OCI-LY7 (cell line): ENCODE measurements around the gene NCOA5. TPM values are rescaled to one million over a fixed set of nuclear protein-coding genes. Genes with fewer than 3 reads are reported as not detected.
"Not testable (repeated sequence)": the region's sequence is repeated elsewhere in the genome, so short reads cannot be mapped to it uniquely, and the experiment has no call there.

Experiments used
- BruUV-seq: library from RNA; stranded (reverse); fragments of 400-500 nt; replicated peaks from 2 replicates; lab custom pipeline; 2021; lab: Mats Ljungman, UMichigan
- CTCF ChIA-PET: fragments of 300-600 bp; sonication (Branson Sonifier 250); formaldehyde crosslinking; loops from one replicate; lab custom pipeline; 2022; ENCODE audit warnings: antibody characterized with exemption; ENCODE audit not compliant: unreplicated experiment; lab: Charles Lee
- POLR2A ChIA-PET: fragments of 300-600 bp; sonication (Branson Sonifier 250); formaldehyde crosslinking; loops from one replicate; lab custom pipeline; 2022; ENCODE audit warnings: antibody characterized with exemption; lab: Charles Lee
- DNase-seq: peaks from one replicate; pipeline ENCODE4 v3.0.0-alpha.2; 2015; ENCODE audit warnings: low spot score
- H2AFZ ChIP-seq: fragments of 200-600 bp; sonication (generic), shearing (Covaris generic); 2 replicates; pipeline ENCODE4 v1.6.1; 2014; ENCODE audit warnings: mild to moderate bottlenecking, antibody characterized with exemption, low read length, moderate library complexity
- H3K27ac ChIP-seq: fragments of 200-600 bp; sonication (generic); 2 replicates; pipeline ENCODE4 v1.5.1; 2014; ENCODE audit warnings: mixed run types, low read depth, mild to moderate bottlenecking, moderate library complexity, low read length, inconsistent platforms; ENCODE audit not compliant: poor library complexity, severe bottlenecking
- H3K36me3 ChIP-seq: fragments of 200-600 bp; sonication (generic); 2 replicates; pipeline ENCODE4 v1.6.1; 2014; ENCODE audit warnings: mild to moderate bottlenecking, antibody characterized with exemption, low read length, moderate library complexity, mixed read lengths; ENCODE audit not compliant: insufficient read depth
- H3K4me1 ChIP-seq: fragments of 200-600 bp; sonication (generic); 2 replicates; pipeline ENCODE4 v1.5.1; 2014; ENCODE audit warnings: mild to moderate bottlenecking, low read length; ENCODE audit not compliant: insufficient read depth, poor library complexity, severe bottlenecking
- H3K4me2 ChIP-seq: fragments of 200-600 bp; sonication (generic); 2 replicates; pipeline ENCODE4 v1.6.1; 2014; ENCODE audit warnings: mild to moderate bottlenecking, low read length
- H3K4me3 ChIP-seq: fragments of 200-600 bp; sonication (generic); 2 replicates; pipeline ENCODE4 v1.5.1; 2014; ENCODE audit warnings: mild to moderate bottlenecking, low read depth, low read length; ENCODE audit not compliant: poor library complexity, severe bottlenecking
- H3K79me2 ChIP-seq: fragments of 200-600 bp; sonication (generic); 2 replicates; pipeline ENCODE4 v1.6.1; 2016; ENCODE audit warnings: low read depth, mild to moderate bottlenecking, low read length, moderate library complexity, mixed read lengths; ENCODE audit not compliant: insufficient read depth
- H3K9me2 ChIP-seq: fragments of 200-600 bp; sonication (generic); 2 replicates; pipeline ENCODE4 v1.6.1; 2016; ENCODE audit warnings: mild to moderate bottlenecking, low read length, mixed read lengths; ENCODE audit not compliant: insufficient read depth
- H3K9me3 ChIP-seq: fragments of 200-600 bp; sonication (generic); 2 replicates; pipeline ENCODE4 v1.6.1; 2014; ENCODE audit warnings: mild to moderate bottlenecking, mixed run types, low read length, mixed read lengths
- H4K20me1 ChIP-seq: fragments of 200-600 bp; sonication (generic); 2 replicates; pipeline ENCODE4 v1.6.1; 2014; ENCODE audit warnings: mild to moderate bottlenecking, antibody characterized with exemption, low read length, moderate library complexity, mixed read lengths; ENCODE audit not compliant: insufficient read depth
- EZH2phosphoT487 ChIP-seq: fragments of 200-600 bp; sonication (generic); IDR thresholded peaks from 2 replicates; pipeline ENCODE4 v1.6.1; 2018; ENCODE audit warnings: low read depth, borderline replicate concordance, mild to moderate bottlenecking, mixed run types, antibody characterized with exemption, low read length, moderate library complexity, mixed read lengths
- intact Hi-C: fragments of 100-400 bp; cut with micrococcal nuclease; formaldehyde crosslinking; loops from one replicate; pipeline ENCODE4 v1.10.0; 2022; ENCODE audit not compliant: unreplicated experiment
- total RNA-seq, 2 experiments: library from RNA; depleted of rRNA in 1 of 2; stranded (reverse); fragments of >200 nt in 1 of 2; shearing (Covaris generic) in 1 of 2; gene quantifications; 2 replicates each; pipeline ENCODE4 v1.2.3, GENCODE V29; 2014 to 2022
- TF ChIP-seq, protein P1 (sequence below): fragments of 200-600 bp; sonication (generic); conservative IDR thresholded peaks from 2 replicates; pipeline ENCODE4 v1.5.1; 2014; ENCODE audit warnings: mild to moderate bottlenecking, antibody characterized with exemption, low read length, moderate library complexity, mixed read lengths

The NCOA5 gene
- total RNA-seq, 2 experiments from 2014 or later, result 23.4 to 33.7 TPM

DNA sequence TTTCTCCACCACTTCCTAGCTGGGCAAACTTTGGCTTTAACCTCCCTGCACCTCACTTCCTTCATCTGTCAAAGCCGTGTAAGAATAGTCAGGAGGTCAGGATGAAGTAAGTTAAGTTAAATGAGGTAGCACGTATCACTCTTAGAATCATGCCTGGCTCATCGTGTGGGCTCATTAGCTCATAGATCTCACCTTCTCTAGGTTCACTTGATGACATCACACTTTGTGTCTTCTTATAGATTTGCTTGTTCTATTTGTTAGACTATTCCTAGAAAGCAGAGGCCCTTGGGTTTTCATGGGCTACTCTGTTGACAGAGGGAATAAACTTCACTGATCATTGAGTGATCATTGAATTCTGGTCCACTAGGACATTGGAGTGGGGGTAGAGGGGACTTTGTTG is 12.2 kb upstream of the NCOA5 start:
- Histone ChIP-seq H3K79me2 (no peaks in the 10 kb centered on the region), H3K4me2 (no peak overlapping the region), H3K4me3 (no peak overlapping the region), H3K9me2 (no peaks in the 10 kb centered on the region), H3K27ac (no peak overlapping the region), H3K36me3 (no peaks in the 10 kb centered on the region), H4K20me1 (no peaks in the 10 kb centered on the region), H2AFZ (no peak overlapping the region), H3K9me3 (no peaks in the 10 kb centered on the region), H3K4me1 (peaks cover 5% of the 10 kb centered on the region)
- intact Hi-C loops, result no loop called here
- no TSS peak for BruUV-seq
- no peak for DNase-seq
- ChIA-PET CTCF (no interaction called here), POLR2A (no interaction called here)
- TF ChIP-seq EZH2phosphoT487, result no peak
- TF ChIP-seq, protein P1, sequence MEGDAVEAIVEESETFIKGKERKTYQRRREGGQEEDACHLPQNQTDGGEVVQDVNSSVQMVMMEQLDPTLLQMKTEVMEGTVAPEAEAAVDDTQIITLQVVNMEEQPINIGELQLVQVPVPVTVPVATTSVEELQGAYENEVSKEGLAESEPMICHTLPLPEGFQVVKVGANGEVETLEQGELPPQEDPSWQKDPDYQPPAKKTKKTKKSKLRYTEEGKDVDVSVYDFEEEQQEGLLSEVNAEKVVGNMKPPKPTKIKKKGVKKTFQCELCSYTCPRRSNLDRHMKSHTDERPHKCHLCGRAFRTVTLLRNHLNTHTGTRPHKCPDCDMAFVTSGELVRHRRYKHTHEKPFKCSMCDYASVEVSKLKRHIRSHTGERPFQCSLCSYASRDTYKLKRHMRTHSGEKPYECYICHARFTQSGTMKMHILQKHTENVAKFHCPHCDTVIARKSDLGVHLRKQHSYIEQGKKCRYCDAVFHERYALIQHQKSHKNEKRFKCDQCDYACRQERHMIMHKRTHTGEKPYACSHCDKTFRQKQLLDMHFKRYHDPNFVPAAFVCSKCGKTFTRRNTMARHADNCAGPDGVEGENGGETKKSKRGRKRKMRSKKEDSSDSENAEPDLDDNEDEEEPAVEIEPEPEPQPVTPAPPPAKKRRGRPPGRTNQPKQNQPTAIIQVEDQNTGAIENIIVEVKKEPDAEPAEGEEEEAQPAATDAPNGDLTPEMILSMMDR, result no peak

DNA sequence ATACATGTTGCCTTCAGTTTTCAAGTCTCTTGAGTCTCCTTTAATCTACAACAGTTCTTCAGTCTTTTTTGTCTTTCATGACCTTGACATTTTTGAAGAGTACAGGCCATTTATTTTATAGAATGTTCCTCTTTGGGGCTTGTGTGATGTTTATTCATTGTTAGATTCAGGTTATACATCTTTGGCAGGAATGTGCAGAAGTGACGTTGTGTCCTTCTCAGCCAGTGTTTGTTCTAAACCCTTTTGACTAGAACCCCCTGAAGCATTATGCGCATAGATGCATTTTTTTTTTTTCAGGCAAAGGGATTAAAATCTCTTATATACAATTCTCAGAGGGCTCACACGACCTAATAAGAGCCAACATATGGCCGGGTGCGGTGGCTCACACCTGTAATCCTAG is 11.2 kb upstream of the NCOA5 start:
- ChIA-PET POLR2A (interaction anchor here (0.9 kb wide), 1 partner anchor 16 kb away, joined by 3 read pairs; no protein-coding TSS in a partner anchor), CTCF (no interaction called here)
- DNase-seq, result no peak
- H3K36me3 ChIP-seq, result no peaks in the 10 kb centered on the region
- H2AFZ ChIP-seq, result no peak overlapping the region
- H4K20me1 ChIP-seq, result no peaks in the 10 kb centered on the region
- no peak overlapping the region for H3K4me2 ChIP-seq
- H3K79me2 ChIP-seq, result no peaks in the 10 kb centered on the region
- TF ChIP-seq, protein P1, result no peak
- TF ChIP-seq EZH2phosphoT487, result no peak
- intact Hi-C loops, result no loop called here
- H3K4me3 ChIP-seq, result no peak overlapping the region
- H3K9me3 ChIP-seq, result no peaks in the 10 kb centered on the region
- no peak overlapping the region for H3K27ac ChIP-seq
- no TSS peak for BruUV-seq
- no peaks in the 10 kb centered on the region for H3K9me2 ChIP-seq
- peaks cover 5% of the 10 kb centered on the region for H3K4me1 ChIP-seq

DNA sequence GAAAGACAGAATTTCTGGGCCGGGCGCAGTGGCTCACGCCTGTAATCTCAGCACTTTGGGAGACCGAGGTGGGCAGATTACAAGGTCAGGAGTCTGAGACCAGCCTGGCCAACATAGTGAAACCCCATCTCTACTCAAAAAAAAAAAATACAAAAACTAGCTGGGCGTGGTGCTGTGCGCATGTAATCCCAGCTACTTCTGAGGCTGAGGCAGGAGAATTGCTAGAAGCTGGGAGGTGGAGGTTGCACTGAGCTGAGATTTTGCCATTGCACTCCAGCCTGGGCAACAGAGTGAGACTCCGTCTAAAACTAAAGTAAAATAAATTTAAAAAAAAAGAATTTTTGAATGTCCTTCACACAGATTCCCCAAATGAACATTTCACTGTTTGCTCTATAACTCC is 10.7 kb upstream of the NCOA5 start:
- H3K4me1 ChIP-seq, H3K36me3 ChIP-seq, H3K9me3 ChIP-seq, CTCF ChIA-PET, H3K9me2 ChIP-seq, BruUV-seq, DNase-seq, H4K20me1 ChIP-seq, H3K4me3 ChIP-seq, H2AFZ ChIP-seq, H3K27ac ChIP-seq, H3K79me2 ChIP-seq, H3K4me2 ChIP-seq, intact Hi-C loops: not testable (repeated sequence)
- POLR2A ChIA-PET, result interaction anchor here (0.9 kb wide), 1 partner anchor 16 kb away, joined by 3 read pairs; no protein-coding TSS in a partner anchor
